K562 (cell line): Measurements from ENCODE around the gene ZBTB39. TPM values are rescaled to one million over a fixed set of nuclear protein-coding genes. Genes with fewer than 3 reads are reported as not detected.
A peak's percentile ranks its signal among the peaks of the same experiment; 100 is the strongest.

Experiments used
- HMGN3 ChIP-seq: IDR thresholded peaks from 2 replicates; pipeline ENCODE4 v1.6.1; 2011; ENCODE audit warnings: borderline replicate concordance, low read depth, mild to moderate bottlenecking, mixed read lengths, low read length; ENCODE audit not compliant: insufficient read length; ENCODE audit errors: extremely low read depth
- KDM5B ChIP-seq: fragments of 200-600 bp; sonication (generic); IDR thresholded peaks from 2 replicates; pipeline ENCODE4 v1.6.1; 2012; ENCODE audit warnings: low read depth, mild to moderate bottlenecking, moderate library complexity, low read length, control low read depth, inconsistent platforms; ENCODE audit not compliant: insufficient replicate concordance
- RBM39 ChIP-seq: fragments of 200-400 bp; formaldehyde crosslinking; optimal IDR thresholded peaks from 2 replicates; pipeline ENCODE3; 2018; ENCODE audit warnings: low read depth, low read length
- SMAD4 ChIP-seq: fragments of 250-450 bp; sonication (Bioruptor Pico); conservative IDR thresholded peaks from 2 replicates; pipeline ENCODE4 v1.8.0; 2021; ENCODE audit warnings: inconsistent platforms, mild to moderate bottlenecking, moderate library complexity
- TCF3 ChIP-seq: sonication (generic); formaldehyde crosslinking; IDR thresholded peaks from 2 replicates; pipeline ENCODE4 v1.4.0; 2020; ENCODE audit warnings: mild to moderate bottlenecking, missing genetic modification reagents
- TGIF2 ChIP-seq: sonication (generic); formaldehyde crosslinking; IDR thresholded peaks from 2 replicates; pipeline ENCODE4 v1.8.1; 2022; ENCODE audit warnings: mild to moderate bottlenecking, missing genetic modification reagents, moderate library complexity
- U2AF1 ChIP-seq: fragments of 200-400 bp; formaldehyde crosslinking; optimal IDR thresholded peaks from 2 replicates; pipeline ENCODE3; 2017; ENCODE audit warnings: mild to moderate bottlenecking, low read depth, low read length, moderate library complexity
- ZNF785 ChIP-seq: fragments of 250-450 bp; sonication (Bioruptor Pico); IDR thresholded peaks from 2 replicates; pipeline ENCODE4 v1.4.0; 2020; ENCODE audit warnings: mild to moderate bottlenecking
- polyA plus RNA-seq, 8 experiments: library from polyadenylated mRNA; depleted of rRNA in 4 of 8; stranded (reverse) in 5 of 8; unstranded in 3 of 8; fragments of >200 nt; fragmentation: Nextera tagmentation in 2 of 8; fragmentation: Illumina TruSeq in 1 of 8; extraction: Ambion mirVana in 2 of 8; extraction: Trizol in 1 of 8; gene quantifications; 2 replicates each; pipeline versions ENCODE4 v1.2.1 to v1.2.3, GENCODE V29; 2011 to 2014; ENCODE audit warnings: inconsistent platforms in 1 of 8, missing spikeins in 1 of 8
- total RNA-seq, 7 experiments: library from RNA; depleted of rRNA in 6 of 7; stranded (reverse); fragments of >200 nt in 6 of 7; fragmentation: Illumina TruSeq in 2 of 7; extraction: Trizol in 2 of 7; gene quantifications; 2 replicates each; pipeline versions ENCODE4 v1.2.1 to v1.2.3, GENCODE V29; 2011 to 2021; ENCODE audit warnings: low replicate concordance in 1 of 7
- TF ChIP-seq, protein P1 (sequence below), 2 experiments: IDR thresholded peaks in 1 of 2; conservative IDR thresholded peaks in 1 of 2; 2 replicates each; pipeline ENCODE4 v1.6.1; 2016; ENCODE audit warnings: low read depth in 2 of 2, mild to moderate bottlenecking in 1 of 2, missing compliant biosample characterization in 1 of 2, missing genetic modification characterization in 1 of 2, moderate library complexity in 1 of 2
- TF ChIP-seq, protein P2 (sequence below), 2 experiments: IDR thresholded peaks; 2 replicates each; pipeline ENCODE4 v1.6.1; 2012; ENCODE audit warnings: improper control_type of control experiment in 2 of 2, low read depth in 2 of 2, low read length in 2 of 2, borderline replicate concordance in 1 of 2
- TF ChIP-seq, protein P3 (sequence below): fragments of 250-450 bp; sonication (Bioruptor Pico); IDR thresholded peaks from 2 replicates; pipeline ENCODE4 v1.4.0; 2020; ENCODE audit warnings: mild to moderate bottlenecking, moderate library complexity, borderline replicate concordance
- TF ChIP-seq, protein P4 (sequence below): sonication (generic); formaldehyde crosslinking; IDR thresholded peaks from 2 replicates; pipeline ENCODE4 v1.8.0; 2023; ENCODE audit warnings: mild to moderate bottlenecking, missing genetic modification reagents
- TF ChIP-seq, protein P5 (sequence below): fragments of 250-450 bp; sonication (Bioruptor Pico); IDR thresholded peaks from 2 replicates; pipeline ENCODE4 v1.4.0; 2020; ENCODE audit warnings: borderline replicate concordance

Gene ZBTB39
- total and polyA plus RNA-seq, 9 of the 15 experiments (the other 6 are each of a cell fraction or from before 2014, with no cell fraction given): 3.3 to 13.3 (median 8.6) TPM

DNA sequence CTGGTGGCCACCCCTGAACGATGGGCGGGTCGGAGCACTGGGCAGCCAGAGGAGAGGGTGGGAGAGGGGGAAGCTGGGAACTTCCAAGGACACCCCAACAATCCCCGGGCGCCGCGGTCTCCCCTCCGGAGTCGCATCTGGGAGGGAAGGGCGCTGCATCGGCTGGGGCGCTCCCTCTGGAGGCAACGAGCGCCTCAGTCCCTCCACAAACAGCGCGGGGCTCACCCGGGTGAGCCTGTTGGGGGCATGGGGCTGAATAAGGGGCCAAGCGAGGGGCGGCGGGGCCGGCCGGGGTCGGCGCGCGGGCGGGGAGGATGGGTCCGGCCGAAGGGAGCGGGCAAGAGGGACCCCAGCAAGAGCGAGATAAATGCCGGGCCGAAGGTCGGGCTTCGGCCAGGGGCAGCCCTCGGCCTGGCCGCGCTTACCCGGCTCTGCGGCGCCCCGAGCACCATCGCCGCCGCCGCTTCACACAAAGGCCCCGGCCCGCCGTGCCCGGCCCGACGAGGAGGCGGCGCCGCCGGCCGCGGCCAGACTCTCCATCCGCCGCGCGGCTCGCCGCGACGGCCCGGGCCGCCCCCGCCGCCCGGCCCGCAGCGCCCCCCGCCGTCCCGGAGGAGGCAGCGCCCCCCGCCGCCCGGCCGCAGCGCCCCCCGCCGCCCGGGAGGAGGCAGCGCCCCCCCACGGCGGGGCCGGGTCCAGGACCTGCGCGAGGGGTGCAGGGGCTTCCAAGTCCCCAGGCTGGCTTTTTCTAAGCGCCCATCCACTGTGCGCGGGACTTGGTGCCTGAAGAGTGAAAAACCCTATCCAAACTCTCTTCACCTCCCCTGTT is at the start of gene ZBTB39 (continued):
- TF ChIP-seq, protein P1, sequence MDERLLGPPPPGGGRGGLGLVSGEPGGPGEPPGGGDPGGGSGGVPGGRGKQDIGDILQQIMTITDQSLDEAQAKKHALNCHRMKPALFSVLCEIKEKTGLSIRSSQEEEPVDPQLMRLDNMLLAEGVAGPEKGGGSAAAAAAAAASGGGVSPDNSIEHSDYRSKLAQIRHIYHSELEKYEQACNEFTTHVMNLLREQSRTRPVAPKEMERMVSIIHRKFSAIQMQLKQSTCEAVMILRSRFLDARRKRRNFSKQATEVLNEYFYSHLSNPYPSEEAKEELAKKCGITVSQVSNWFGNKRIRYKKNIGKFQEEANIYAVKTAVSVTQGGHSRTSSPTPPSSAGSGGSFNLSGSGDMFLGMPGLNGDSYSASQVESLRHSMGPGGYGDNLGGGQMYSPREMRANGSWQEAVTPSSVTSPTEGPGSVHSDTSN (CRISPR knock-in tag; IDR thresholded peaks at IDR 0.05; ENCODE audit: low read depth): no peak
- TF ChIP-seq, protein P1 (tag; conservative IDR thresholded peaks at IDR 0.05; ENCODE audit: low read depth): no peak
- TF ChIP-seq, protein P2, sequence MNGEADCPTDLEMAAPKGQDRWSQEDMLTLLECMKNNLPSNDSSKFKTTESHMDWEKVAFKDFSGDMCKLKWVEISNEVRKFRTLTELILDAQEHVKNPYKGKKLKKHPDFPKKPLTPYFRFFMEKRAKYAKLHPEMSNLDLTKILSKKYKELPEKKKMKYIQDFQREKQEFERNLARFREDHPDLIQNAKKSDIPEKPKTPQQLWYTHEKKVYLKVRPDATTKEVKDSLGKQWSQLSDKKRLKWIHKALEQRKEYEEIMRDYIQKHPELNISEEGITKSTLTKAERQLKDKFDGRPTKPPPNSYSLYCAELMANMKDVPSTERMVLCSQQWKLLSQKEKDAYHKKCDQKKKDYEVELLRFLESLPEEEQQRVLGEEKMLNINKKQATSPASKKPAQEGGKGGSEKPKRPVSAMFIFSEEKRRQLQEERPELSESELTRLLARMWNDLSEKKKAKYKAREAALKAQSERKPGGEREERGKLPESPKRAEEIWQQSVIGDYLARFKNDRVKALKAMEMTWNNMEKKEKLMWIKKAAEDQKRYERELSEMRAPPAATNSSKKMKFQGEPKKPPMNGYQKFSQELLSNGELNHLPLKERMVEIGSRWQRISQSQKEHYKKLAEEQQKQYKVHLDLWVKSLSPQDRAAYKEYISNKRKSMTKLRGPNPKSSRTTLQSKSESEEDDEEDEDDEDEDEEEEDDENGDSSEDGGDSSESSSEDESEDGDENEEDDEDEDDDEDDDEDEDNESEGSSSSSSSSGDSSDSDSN (IDR thresholded peaks at IDR 0.05; ENCODE audit: borderline replicate concordance in 1 of 2, low read depth in 2 of 2, low read length in 2 of 2): 0 out of 4 replicates have a peak, but pooled peaks of 1 of the 2 experiments have one; percentile 29
- TF ChIP-seq HMGN3 (peak; percentile 51), SMAD4 (CRISPR knock-in tag) (peak; percentile 81), TGIF2 (CRISPR knock-in tag) (no peak), RBM39 (no peak), U2AF1 (no peak), TCF3 (CRISPR knock-in tag) (no peak), KDM5B (no peak), ZNF785 (CRISPR knock-in tag) (no peak)
- TF ChIP-seq, protein P3, sequence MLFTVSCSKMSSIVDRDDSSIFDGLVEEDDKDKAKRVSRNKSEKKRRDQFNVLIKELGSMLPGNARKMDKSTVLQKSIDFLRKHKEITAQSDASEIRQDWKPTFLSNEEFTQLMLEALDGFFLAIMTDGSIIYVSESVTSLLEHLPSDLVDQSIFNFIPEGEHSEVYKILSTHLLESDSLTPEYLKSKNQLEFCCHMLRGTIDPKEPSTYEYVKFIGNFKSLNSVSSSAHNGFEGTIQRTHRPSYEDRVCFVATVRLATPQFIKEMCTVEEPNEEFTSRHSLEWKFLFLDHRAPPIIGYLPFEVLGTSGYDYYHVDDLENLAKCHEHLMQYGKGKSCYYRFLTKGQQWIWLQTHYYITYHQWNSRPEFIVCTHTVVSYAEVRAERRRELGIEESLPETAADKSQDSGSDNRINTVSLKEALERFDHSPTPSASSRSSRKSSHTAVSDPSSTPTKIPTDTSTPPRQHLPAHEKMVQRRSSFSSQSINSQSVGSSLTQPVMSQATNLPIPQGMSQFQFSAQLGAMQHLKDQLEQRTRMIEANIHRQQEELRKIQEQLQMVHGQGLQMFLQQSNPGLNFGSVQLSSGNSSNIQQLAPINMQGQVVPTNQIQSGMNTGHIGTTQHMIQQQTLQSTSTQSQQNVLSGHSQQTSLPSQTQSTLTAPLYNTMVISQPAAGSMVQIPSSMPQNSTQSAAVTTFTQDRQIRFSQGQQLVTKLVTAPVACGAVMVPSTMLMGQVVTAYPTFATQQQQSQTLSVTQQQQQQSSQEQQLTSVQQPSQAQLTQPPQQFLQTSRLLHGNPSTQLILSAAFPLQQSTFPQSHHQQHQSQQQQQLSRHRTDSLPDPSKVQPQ: no peak
- TF ChIP-seq, protein P4, sequence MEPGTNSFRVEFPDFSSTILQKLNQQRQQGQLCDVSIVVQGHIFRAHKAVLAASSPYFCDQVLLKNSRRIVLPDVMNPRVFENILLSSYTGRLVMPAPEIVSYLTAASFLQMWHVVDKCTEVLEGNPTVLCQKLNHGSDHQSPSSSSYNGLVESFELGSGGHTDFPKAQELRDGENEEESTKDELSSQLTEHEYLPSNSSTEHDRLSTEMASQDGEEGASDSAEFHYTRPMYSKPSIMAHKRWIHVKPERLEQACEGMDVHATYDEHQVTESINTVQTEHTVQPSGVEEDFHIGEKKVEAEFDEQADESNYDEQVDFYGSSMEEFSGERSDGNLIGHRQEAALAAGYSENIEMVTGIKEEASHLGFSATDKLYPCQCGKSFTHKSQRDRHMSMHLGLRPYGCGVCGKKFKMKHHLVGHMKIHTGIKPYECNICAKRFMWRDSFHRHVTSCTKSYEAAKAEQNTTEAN (CRISPR knock-in tag): no peak
- TF ChIP-seq, protein P5, sequence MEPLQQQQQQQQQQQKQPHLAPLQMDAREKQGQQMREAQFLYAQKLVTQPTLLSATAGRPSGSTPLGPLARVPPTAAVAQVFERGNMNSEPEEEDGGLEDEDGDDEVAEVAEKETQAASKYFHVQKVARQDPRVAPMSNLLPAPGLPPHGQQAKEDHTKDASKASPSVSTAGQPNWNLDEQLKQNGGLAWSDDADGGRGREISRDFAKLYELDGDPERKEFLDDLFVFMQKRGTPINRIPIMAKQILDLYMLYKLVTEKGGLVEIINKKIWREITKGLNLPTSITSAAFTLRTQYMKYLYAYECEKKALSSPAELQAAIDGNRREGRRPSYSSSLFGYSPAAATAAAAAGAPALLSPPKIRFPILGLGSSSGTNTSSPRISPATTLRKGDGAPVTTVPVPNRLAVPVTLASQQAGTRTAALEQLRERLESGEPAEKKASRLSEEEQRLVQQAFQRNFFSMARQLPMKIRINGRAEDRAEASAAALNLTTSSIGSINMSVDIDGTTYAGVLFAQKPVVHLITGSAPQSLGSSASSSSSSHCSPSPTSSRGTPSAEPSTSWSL (CRISPR knock-in tag): no peak
